Stimulated activated CD4-positive, alpha-beta T cell treated with anti-CD3 and anti-CD28 coated beads, Interleukin-15, amount 100 ng/mL, for 1 hour (primary cell): ENCODE data around the gene SMIM45.

ENCODE experiments used
- DNase-seq, 2 donors: peaks; one replicate each; pipeline ENCODE4 v3.0.0-alpha.2; 2020; ENCODE audit warnings: low read depth in 1 of 2, low spot score in 1 of 2

SMIM45 gene

DNA sequence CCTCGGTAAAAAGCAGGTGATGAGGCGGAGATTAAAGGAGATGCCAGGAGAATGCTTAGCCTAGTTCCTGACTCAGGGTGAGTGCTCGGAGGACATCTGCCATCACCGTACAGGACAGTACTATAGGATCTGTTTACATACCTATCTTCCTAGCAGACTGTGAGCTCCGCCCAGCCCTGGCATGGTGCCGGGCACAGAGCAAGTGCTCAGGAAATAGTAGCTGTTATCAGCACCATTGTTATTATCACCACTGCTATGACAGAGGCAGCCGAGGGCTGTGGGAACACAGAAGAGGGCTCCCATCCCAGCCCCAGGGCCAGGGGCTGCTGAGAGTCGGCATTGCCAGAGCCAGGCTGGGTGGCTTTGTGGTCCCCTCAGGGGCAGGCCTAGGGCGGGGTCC lies 16.7 kb downstream of the SMIM45 start:
- no peak for DNase-seq

DNA sequence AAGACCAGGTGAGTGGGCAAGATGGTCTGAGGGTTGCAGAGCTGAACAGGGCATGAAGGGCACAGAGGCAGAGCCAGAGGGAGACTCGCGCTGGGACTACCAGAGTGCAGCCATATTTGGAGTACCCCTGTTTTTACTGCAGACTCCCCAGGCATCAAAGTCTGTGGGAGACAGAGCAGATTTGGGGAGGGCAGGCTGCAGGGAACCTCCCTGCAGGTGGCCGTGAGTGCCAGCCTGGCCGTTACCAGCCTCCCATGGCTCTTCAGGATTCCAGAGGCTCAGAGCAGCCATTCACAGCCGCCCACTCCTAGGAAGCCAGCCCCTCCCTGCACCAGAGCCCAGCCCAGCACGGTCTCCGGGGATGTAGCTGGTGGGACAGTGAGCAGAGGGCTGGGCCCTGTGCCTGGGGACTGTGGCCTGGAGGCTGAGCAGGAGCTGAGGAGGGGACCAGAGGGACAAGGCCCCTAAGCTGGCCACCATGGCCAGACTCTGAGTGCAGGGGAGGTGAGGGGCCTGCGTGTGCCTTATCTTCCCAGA lies 17.2 kb downstream of the SMIM45 start, which contains the start of gene SEPTIN3:
Gene SEPTIN3, plus strand, starts transcription at position 334 of the 537 bp plus-strand sequence. CDS start 2,050 bp downstream, outside the sequence.
- DNase-seq, result no peak

DNA sequence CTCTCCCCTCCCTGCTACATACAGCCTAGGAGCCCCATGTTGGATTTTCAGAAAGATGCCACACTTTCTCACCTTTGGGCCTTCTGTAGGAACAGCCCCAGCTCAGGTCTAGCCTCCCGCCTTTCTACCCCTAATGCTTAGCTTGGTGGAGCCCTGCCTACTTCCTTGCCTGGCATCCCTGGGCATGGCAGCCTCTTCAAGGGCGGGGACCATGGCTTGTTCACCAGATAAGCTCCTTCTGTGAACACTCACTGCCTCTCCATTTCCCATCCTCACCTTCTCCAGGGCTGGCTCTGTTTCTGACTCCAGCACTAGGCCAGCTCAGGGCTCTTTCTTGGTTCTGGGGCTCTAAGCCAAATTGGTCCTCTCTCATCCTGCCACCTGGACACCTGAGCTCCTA lies 18.7 kb downstream of the SMIM45 start:
- DNase-seq, result no peak

DNA sequence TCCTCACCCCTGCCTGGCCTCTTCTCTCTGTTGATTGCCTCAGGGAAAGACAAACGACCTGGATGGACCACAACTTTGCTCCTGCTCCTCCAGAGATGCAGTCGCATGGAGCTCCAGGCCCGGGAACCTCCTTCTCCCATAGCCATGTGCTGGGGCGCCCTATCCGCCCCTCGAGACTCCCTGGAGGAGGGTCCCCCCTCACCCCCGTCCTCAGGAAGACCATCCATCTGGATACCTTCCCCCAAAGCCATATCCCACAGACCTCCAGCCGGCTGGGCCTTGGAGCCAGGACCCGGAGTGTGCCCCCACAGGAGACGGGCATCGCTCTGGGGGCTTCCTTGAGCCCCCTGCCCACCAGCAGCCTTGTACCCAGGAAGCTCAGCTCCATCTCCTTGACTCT lies 19.5 kb downstream of the SMIM45 start:
- DNase-seq, result no peak

DNA sequence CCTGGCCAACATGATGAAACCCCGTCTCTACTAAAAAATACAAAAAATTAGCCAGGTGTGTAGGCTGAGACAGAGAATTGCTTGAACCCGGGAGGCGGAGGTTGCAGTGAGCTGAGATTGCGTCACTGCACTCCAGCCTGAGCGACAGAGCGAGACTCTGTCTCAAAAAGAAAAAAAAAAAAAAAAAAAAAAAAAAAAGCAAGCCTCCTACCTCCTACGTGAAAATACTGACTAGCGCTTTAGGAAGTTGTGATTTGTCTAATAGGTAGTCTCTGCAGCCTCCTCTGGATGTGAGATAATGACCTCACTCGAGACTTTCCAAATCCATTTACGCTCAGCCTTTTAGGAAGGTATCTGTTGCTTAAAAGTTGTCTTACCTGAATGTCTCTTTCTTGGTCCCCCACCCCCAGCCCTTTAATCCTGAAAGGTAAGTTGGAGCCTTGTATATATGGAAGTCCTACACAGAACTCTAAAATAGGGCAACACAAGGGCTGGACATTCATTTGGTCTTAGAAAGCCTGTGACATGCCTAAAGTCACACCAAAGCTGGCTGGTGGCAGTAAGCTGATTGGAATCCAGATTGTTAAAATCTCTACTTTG lies 22.8 kb downstream of the SMIM45 start:
- DNase-seq, result no peak

DNA sequence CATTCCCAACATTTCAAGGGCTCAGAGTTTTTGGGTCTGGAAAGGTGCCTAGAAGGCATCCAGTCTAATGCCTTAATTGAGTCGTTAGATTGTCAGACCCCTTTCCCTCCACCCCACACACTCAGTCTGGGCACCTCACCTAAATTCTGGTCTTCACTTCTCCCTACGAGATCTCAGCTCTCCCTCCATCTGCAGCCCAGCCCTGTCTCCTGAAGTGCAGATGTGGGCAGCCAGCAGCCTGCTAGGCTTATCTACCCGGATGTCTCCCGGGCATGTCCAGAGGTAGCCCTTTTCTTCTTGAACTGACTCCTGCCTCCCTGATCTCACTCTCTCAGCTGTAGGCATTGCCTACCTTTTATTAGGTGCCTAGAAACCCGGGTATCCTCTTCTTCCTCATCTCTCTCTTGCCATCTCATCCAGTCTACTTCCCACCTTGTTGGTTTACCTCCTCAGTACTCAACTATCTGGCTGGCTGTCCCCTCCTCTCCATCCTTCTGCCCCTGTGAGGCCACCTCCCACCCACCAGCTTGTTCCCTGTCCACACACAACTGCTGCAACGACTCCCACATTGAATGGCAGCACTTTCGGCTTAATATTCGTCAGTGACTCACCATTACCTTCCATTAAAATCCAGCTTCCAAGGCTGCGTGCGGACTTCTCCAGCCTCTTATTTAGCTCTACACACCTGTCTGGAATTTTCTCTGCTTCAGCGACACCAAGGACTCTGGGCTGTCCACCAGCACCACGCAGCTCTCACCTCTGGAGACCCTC lies 23.5 kb downstream of the SMIM45 start:
- DNase-seq, result no peak

DNA sequence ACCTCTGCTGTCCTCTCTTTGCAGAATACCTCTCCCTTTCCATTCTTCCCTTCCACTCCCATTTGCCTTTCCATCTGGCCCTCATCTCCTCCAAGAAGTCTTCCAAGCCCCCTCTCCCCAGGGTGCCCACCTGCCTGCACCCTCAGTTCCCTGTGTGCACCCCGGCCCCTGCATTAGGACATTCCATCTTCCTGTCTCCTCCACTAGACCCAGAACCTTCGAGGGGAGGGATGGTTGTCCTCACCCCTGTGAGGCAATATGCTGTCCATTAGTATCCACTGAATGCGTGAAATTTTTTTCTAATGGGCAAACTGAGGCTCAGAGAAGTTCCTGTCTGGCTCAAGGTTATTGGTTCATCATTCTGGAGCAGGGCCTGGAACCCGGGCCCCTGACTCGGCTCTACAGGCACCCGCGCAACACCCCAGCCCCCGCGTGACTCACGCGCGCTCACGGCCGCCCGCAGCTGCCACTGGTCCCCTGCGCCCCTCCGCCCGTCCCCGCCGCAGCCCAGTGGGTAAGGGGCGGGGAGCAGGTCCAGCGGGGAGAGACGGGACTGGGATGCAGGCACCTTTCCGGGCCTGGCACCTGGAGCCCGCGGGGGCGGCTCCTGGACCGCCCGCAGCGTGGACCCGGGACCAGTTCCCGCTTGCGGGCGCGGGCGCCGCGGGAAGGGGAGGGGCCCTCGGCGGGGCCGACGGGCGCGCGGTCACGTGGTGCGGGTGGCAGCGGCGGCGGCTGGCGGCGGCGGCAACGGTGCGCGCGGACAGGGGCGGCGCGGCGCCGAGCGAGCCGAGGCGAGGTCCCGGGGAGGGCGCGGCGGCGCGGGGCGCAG lies 24.3 kb downstream of the SMIM45 start:
- DNase-seq, result peak in 1 of 2 donors; percentile 32

DNA sequence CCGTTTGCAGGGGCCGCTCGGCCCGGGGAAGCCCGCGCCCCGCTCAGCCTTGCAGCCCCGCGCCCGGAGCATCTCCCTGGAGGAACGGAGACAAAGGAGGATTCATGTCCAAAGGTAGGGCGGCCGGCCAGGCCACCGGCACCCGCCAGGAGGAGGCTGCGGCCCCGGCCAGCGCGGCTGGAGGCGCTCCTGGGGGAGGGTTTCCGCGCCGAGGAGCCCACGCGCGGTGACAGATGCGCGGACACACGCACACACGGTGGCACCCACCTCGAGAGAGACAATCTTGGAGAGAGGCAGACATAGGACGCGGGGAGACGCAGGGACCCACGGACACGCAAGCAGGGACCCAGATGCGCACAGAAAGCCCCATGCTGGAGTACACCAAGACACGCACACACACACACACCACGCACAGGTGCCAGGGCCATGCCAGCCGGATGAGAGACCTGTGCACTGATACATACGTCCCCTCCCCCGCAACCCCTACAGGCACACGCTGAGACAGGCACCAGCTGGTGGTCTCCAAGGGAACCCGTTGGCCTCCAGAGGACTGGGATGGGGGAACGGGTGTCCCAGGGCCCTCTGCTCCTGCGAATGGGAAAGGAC lies 25.1 kb downstream of the SMIM45 start:
- DNase-seq, result no peak

DNA sequence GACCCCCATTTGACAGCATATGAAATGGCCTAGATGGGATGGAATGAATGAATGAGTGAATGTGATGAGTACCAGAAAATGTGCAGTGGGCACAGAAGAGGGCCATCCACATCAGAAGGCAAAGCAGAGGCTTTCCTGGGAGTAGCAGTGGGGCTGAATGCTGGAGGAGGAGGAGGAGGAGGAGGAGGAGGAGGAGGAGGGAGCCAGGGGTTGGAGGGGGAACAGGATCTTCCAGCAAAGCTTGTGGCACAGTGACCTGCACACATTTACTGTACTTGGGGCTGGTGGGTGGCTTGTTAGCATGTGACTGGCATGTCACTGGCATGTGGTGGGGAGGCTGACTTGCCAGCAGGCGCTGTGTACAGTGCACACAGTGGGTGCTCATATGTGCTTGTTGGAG lies 26.8 kb downstream of the SMIM45 start:
- no peak for DNase-seq

DNA sequence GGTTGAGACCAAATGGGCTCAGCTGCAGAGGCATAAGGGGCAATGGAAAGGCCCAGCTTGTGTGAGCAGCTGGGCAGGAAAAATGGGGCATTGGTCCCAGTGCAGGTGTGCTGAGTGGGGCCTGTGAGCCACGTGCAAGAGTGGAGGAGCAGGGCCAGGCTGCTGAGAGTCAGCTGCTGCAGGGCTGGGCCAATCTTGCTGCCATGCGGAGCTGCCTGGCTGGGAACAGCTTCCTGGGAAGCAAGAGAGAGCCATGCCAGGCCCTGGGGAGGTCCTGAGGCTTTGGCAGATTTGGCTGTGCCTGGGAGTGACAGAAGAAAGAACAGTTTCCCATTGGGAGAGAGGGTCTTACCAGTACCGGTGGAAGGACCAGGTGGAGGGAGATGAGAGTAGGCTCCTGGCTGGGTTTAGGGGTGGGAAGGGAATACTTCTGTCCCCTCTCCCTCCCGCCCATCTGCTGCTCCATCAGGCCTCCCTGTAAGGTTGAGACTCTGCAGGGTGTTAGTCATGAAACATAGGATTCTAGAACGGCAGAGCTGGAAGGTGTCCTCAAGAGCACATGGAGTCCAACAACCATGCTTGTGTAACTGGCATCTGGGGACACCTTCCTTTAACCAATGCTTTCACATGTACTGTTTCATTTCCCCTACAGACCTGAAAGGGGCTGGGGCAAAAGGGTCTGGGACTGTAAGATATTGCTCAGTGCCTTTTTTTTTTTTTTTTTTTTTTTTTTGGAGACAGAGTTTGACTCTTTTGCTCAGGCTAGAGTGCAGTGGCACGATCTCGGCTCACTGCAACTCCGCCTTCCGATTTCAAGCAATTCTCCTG lies 27.7 kb downstream of the SMIM45 start:
- no peak for DNase-seq

DNA sequence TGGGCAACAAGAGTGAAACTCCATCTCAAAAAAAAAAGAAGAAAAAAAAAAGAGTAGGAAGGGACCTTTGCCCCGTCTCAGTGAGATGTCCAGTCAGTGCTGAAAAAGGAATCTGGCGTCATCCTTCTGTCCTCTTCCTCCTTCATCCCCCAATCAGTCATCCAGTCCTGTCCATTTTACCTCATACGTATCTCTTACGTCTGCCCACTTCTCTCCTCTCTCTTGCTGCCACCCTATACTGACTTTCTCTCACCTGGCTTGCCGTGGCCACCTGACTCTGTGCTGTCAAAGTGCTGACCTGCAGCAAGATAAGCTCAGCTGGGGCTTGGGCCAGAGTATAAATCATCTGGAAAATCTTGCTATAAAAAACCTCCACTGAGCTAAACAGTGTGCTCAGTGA lies 30.9 kb downstream of the SMIM45 start:
- no peak for DNase-seq

DNA sequence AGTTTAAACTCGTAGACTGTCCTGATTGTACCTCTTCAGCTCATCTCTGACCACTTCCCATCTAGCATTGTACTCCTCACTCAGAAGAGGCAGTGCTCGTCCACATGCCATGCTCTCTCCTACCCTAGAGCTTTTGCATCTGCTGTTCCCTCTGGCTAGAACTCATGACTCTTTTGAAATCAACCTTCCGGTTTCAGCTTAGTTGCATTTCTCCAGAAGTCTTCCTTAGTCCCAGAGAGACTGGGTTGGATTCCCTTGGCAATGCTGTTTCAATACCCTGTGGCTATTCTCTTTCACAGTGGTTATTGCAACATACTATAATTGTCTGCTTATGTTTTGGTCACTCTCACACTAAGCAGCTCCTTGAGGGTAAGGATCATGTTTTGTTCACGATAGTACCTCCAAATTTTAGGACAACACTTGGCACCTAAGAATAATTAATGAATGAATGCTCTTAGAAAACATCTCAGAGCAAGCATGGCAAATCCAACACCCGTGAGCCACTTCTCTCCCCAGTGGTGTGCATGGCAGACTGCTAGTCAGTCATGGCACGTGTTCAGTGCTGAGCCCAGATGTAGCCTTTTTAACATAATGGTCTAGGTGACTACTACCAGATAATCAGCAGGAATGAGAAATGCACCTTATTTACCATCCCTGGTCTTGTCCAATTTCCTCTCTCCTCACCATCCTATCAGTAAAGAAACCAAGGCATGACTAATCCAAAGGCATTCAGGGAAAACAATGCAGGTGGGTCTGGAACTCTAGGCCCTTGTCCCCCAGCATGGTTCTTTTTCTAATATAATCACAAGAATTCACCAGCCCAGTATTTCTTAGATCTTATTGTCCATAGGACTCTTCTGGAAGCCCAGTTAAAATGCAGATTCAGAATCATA lies 31.8 kb downstream of the SMIM45 start:
- no peak for DNase-seq

DNA sequence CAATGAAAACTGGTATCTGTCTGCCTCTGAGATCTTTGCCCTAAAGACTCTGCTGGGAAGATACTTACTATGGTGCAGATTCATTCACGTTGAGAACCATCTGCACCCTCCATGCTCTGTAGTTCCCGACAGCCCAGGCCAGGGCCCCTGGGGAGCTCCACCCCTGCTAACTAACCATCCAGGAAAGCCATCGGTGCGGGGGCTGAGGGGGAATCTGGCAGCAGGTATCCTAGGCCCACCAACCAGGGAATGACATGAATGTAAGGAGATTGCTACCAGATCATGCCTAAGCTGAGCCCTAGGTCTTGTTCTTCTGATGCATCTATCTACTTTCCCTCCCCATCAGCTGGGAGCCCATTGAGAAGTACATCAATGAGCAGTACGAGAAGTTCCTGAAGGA lies 35.3 kb downstream of the SMIM45 start:
- no peak for DNase-seq

DNA sequence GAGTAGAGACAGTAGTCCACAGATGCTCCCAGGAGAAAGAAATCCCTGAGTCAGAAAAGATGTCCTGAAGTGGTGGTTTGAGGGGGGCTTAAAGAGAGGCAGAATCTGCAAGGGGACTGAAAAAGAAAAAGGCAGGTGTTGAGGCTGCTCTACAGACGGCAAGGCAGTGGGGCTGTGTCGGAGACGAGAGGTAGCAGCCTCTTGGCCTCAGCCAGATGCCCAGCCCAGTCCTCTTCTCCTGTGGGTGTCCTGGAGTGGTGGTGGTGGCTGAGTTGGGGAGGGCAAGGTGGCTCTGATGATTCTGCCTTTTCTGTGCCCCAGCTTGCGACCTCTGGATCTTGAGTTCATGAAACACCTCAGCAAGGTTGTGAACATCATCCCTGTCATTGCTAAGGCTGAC lies 37.3 kb downstream of the SMIM45 start:
- no peak for DNase-seq

DNA sequence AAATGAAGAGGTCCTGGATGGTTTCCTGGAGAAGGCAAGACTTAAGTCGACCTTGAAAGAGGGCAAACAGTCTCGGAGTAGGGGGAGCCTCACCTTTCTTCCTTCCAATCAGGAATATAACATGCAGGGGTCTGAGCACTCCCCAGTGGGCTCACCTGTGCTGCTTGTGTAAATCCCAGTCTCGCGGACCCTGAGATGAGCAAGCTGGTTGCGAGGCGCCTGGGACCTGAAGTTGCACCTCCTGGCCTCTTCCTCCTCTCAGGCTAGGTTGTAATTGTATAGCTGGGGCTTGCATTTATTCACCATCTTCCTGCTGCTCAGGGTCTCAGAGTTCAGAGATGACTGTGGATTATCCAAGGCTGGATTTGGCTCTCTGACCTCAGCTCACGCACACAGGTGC lies 39.2 kb downstream of the SMIM45 start:
- DNase-seq, result no peak

DNA sequence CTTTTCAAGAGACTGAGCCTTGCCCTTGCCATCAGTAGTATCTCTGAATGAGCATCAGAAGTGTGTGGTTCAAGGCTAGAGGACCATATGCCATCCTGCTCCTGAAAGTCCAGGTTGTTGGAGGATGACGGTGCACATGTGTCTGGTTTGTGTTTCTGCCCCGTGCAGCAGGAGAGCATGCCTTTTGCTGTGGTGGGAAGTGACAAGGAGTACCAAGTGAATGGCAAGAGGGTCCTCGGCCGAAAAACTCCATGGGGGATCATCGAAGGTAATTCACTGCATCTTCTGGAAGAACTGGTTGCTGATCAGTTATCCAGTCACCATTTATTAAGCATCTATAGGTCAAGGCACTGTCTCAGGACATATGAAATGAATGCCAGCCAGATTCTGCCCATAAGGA lies 40.5 kb downstream of the SMIM45 start:
- no peak for DNase-seq

DNA sequence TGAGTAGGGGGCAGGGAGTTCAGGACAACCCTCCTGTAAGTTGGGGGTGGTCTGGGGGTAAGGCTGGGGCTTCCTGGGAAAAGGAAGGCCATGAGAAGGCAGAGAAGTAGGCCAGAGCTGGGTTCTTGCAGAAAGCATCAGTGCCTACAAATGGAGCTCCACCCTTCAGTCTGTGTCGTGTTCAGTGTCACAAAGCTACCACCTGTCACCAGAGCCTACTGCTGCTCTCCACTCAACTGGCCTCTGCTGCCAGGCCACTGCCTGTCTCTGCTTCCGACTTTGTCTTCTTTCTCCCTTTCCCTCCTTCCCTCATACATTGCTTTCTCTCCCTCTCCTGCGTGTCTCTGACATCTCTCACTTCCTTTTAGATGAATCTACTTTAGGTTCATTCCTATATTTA lies 43.3 kb downstream of the SMIM45 start:
- DNase-seq, result no peak

DNA sequence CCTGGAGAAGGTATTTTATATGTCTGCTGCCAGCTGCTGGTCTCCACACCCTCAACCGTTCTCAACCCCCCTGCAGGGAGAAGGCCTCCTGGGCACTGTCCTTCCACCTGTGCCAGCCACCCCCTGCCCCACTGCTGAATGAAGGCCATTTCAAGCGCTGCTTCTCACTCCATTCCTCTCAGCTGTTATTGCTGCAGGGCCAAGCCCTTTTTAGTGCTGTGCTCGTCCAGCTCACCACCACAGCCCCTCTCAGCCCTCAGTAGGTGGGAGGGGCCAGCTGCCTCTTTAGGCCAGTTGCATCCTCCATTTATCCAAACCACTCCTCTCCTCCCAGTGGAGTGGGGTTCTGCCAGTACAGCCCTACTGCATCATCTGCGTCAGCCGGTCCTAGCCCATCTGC lies 44.9 kb downstream of the SMIM45 start:
- DNase-seq, result no peak
